Fibroblast of skin of left biceps (primary cell): ENCODE results near the gene ZNF84.

ENCODE experiments used
- DNase-seq, 2 experiments: peaks; one replicate each; pipeline ENCODE4 v3.0.0-alpha.2; 2013; ENCODE audit warnings: low read depth in 2 of 2

The ZNF84 gene

DNA sequence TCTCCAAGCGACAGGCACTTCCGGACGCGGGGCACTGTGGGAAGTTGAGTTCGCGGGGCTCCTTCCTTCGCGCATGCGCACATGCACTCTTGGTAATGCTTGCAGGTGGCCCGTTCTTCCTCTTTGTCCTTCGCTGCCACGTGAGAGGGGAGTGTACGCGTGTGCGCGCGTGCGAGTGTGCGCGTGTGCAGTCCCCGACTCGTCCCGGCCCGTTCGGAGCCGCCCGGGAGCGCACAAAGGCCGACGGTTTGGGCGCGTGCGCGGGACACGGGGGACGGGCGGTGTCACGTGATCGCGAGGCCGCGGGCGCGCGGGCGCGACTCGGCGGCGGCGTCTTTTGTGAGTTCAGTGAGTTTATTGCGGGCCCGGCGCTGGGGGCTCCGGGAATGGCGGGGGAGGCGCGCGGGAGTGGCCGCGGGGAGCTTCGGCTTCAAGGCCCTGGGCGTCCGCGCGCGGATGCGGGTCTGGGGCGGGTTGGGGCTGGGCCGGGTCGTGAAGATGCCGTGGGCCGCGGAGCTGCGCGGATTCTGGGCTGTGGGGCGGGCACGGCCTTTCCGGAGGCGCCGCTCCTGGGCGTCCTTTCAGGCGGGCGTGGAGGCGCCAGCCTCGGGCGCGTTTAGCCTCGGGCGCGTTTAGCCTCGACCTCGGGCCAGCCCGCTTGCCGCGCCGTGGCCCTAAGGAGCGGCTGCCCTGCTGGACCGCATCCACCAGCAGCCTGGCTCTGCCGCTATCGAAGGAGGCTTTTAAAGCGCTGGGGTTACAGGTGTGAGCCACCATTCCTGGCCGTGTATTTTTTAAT lies at the start of gene ZNF84:
TSS of gene ZNF84 (plus strand) at position 303 of the 799 bp plus-strand sequence. CDS start 3,959 bp downstream, outside the sequence.
- DNase-seq, result peak; percentile 97 to 98

DNA sequence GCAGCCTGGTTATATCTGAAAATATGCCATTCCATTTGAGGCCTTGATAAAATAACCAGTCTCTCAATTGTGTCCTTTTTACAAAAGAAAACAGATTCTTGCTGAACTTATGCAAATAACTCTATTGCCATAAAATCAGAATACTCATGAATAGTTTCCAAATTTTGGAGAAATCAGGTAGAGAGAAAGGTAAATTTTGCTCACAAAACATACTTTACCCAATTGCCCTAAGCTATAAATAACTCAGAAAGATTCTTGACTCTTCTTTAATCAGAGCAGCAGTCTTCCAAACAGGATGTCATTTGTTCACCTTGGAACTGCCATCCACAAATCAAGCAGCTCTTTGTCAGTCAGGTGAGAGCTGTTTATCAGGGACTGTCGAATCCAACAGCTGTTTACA lies 38.6 kb upstream of the ZNF84 start:
- DNase-seq, result no peak

DNA sequence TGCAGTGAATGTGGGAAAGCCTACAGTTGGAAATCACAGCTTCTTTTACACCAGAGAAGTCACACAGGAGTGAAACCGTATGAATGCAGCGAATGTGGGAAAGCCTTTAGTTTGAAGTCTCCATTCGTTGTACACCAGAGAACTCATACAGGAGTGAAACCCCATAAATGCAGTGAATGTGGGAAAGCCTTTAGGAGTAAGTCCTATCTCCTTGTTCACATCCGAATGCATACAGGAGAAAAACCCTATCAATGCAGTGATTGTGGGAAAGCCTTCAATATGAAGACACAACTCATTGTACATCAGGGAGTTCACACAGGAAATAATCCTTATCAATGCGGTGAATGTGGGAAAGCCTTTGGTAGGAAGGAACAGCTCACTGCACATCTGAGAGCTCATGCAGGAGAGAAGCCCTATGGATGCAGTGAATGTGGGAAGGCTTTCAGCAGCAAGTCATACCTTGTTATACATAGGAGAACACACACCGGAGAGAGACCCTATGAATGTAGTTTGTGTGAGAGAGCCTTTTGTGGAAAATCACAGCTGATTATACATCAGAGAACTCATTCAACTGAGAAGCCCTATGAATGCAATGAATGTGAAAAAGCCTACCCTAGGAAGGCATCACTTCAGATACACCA lies 26.5 kb upstream of the ZNF84 start:
- DNase-seq, result no peak

DNA sequence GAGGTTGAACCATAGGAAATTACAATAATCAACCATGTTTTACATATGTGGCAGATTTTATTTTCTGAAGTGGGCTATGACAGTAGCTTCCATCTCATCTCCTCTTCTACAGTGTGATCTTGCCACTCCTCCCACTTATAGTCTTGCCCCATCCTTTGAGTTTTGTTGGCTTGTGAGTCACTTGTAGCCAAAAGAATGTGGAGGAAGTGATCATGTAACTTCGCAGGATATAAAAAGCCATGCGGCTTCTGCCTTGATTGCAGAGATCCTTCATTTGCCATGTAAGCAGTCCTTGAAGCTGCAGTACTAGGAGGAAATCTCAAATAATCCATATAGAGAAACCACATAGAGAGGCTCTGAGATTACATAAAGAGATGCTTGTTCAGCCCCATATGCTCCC lies 13.7 kb upstream of the ZNF84 start:
- DNase-seq, result no peak

DNA sequence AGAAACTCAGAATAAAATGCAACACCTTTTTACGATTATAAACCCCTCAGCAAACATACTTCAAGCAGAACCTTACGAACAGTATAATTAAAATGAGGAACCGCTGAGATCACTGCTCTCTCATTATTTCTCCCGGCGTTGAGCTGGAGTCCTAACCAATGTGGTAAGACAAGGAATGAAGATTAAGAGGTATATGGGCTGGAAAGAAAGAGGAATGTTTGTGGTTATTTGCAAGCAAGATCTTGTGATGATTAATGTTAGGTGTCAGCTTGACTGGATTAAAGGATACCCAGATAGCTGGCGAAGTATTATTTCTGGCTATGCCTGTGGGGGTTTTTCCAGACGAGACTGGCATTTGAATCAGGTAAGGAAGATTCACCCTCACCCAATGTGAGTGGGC lies 10.3 kb upstream of the ZNF84 start:
- no peak for DNase-seq

DNA sequence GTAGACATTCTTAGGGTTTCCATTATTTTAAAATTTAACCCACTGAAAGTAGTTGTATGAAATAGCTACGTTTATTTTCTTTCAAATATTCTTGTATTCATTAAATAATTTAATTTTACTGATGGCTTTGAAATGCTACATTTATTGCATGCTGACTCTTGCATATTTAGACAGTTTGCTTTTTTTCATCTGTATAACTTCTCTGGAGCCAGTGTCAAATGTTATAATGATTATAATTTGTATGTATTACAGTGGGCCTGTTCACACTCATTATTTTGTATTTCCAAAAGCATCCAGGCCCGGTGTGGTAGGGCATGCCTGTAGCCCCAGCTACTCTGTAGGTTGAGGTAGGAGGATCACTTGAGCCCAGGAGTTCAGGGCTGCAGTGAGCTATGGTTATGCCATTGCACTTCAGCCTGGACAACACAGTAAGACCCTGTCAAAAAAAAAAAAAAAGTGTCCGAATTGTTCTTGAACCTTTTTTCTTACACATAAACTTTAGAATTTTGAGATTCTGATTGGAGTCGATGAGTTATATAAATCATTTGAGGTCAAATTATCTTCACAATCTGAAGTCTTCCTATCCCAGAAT lies 905 bp downstream of the ZNF84 start:
- DNase-seq, result no peak

DNA sequence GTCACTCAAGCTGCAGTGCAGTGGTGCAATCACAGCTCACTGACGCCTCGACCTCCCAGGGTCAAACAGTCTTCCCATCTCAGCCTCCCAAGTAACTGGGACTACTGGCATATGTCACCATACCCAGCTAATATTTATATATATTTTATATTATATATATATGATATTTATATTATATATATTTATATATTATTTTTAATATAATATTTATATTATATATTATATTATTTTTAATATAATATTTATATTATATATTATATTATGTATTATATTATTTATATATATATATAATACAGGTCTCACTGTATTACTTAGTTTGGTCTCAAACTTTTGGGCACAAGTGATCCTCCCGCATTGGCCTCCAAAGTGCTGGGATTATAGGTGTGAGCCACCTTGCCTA lies 9.4 kb downstream of the ZNF84 start:
- no peak for DNase-seq

DNA sequence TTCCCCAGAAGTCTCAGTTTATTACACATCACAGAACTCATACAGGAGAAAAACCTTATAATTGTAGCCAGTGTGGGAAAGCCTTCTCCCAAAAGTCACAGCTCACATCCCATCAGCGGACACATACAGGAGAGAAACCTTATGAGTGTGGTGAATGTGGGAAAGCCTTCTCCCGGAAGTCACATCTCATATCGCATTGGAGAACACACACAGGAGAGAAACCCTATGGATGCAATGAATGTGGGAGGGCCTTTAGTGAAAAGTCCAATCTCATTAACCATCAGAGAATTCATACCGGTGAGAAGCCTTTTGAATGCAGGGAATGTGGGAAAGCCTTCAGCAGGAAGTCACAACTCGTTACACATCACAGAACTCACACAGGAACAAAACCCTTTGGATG lies 20.1 kb downstream of the ZNF84 start:
- DNase-seq, result no peak

DNA sequence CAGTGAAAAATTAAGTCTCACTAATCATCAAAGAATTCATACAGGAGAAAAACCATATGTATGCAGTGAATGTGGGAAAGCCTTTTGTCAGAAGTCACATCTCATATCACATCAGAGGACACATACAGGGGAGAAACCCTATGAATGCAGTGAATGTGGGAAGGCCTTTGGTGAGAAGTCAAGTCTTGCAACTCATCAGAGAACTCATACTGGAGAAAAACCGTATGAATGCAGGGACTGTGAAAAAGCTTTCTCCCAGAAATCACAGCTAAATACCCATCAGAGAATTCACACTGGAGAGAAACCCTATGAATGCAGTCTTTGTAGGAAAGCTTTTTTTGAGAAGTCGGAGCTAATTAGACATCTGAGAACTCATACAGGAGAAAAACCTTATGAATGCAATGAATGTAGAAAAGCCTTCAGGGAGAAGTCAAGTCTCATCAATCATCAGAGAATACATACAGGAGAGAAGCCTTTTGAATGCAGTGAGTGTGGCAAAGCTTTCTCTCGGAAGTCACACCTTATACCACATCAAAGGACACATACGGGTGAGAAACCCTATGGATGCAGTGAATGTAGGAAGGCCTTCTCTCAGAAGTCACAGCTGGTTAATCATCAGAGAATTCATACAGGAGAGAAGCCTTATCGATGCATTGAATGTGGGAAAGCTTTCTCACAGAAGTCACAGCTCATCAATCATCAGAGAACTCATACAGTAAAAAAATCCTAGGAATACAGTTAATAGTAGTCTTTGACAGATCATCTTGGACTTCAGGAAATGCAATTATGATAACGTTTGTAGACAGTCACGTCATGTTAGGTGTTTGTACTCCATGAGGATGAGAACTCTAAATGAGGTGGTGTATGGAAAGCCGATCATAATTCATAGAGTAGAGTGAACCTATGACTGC lies 21.1 kb downstream of the ZNF84 start:
- DNase-seq, result no peak

DNA sequence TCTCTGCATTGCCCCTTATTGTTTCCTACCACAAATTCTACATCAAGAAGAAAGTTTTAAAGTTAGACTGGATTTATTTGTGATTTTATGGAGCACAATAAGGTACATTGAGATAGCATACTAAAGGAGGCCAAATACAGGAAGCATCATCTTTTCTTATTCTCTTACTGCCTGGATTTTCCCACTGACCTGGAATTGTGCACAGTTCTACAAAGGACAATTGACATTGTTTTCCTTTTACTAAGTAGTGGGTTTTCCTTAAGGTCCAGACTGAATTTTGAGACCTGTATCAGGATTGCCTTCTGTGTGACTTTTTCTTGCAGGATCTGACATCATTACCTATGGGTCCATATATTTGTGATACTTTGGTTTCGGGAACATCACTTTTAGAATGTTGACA lies 24.6 kb downstream of the ZNF84 start:
- DNase-seq, result no peak

DNA sequence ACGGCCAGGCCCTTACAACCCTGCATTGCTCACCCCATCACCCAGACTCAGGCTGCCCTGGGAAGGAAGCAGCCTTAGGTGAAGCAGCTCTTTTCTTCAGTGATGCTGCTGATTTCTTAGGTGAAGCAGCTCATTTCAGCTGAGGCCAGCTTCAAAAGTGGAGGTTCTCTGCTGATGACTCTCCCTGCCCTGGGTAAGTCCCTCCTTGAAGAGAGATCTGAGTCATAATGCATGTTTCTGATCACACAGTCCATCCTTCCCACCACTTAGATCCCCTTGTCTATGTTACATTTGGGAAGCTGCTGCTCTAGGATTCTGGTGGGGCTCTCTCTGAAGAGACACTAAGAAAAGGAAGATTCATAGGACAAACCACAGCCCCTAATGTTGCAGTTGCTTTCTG lies 26.2 kb downstream of the ZNF84 start:
- DNase-seq, result no peak

DNA sequence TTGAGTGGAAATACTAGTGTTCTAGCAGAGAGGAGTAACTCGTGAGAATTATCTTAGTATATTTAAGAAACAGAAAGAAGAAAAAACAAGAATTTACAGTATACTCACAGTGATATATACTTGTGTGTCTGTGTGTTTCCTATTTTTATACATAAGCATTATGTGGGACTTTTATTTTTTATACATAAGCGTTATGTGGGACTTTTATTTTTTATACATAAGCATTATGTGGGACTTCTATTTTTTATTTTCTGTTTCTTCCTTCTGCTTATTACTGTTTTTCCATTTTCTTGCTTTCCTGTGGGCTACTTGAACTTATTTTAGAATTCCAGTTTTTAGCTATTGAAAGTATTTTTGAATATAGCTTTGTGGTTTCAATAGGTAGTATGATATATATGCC lies 36.5 kb downstream of the ZNF84 start:
- DNase-seq, result no peak

DNA sequence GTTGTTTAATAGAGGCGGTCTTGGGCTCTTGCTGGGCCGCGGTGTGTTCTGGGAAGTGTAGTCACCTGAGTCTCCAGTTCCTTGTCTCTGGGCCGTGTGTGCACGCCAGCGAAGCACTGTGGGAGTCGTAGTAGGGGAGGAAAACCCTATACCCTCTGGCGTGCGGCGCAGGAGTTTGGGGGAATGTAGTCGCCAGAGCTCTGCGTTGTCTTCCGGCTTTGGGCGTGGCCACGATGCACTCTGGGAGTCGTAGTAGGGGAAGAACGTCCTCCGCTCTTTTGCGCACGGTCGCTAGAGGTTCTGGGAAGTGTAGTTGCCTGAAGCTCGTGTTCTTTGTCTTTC lies 42.7 kb downstream of the ZNF84 start:
- DNase-seq, result peak; percentile 99

DNA sequence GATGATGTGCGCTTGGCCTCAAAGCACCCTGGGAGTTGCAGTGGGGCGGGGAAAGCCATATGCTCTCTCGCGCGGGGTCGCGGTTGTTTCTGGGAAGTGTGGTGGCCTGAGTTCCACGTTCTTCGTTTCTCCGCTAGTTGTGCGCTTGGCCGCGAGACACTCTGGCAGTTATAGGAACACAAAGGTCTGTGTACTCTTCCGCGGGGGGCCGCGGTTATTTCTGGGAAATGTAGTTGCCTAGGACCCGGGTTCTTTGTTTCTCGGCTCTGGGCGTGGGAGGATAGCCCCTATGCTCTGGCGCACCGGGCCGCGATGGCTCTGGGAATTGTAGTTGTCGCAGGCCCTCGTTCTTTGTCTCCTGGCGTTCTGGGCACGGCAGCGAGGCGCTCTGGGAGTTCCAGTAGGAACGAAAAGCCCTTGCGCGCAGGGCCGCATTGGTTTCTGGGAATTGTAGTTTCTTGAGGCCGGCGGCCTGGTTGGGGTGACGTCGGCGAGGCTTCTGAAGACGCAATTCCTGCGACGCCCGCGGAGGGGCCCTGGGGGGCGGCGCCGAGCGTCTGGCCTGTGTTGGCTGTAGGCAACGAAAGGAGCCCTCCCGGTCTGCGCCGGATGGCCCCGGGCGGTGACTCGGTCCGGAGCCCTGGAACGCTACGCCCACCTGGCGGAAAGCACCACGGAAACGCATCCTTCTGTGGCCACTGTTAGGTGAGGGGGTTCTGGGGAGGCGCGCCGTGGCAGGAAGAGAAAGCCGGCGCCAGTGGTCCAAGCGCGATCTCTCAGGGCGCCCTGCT lies 43.3 kb downstream of the ZNF84 start, which contains the start of gene ZNF140:
TSS of gene ZNF140 (plus strand) at position 556 of the 791 bp plus-strand sequence. CDS start 398 bp downstream, outside the sequence.
- DNase-seq, result peak; percentile 94

DNA sequence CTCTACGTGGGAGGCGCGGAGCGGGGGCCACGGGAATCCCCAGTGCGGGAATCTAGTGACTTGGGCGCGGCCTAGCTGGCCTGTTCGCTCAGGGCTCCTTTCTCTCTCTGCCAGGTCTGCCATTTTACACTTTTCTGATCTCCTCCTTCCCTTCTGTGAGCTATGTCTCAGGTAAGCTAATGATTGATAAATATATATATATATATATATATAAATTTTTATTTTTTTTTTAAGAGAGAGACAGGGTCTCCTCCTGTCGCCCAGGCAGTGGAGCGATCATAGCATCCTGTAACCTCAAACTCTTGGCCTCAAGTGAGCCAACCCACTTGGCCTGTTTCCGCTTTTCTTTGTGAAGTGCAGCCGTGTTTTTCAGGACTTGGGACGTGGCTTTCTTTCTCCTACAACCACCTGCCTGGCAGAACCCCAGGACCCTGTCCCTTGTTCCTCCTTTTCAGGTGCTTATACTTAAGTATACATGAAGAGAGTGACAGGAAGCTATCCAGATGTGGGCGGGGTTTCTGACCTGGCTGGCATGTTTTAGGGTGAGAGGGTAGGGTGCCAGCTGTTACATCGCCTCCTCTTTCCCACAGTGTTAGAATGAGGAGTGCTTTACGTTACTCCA lies 44.0 kb downstream of the ZNF84 start:
- no peak for DNase-seq

DNA sequence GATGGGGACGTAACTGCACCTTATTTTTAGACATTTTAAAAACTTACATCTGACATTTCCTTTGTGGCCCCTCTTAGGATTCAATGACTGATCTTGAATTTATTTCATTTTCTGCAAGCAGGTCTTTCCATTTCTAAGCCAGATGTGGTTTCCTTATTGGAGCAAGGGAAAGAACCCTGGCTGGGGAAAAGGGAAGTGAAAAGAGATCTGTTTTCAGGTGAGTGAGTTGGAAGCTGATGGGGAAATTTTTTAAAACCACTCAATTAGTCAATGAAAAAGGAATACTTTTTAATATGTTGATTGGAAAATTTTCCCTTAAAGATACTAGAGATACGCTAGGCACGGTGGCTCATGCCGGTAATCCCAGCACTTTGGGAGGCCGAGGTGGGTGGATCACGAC lies 46.0 kb downstream of the ZNF84 start:
- no peak for DNase-seq

DNA sequence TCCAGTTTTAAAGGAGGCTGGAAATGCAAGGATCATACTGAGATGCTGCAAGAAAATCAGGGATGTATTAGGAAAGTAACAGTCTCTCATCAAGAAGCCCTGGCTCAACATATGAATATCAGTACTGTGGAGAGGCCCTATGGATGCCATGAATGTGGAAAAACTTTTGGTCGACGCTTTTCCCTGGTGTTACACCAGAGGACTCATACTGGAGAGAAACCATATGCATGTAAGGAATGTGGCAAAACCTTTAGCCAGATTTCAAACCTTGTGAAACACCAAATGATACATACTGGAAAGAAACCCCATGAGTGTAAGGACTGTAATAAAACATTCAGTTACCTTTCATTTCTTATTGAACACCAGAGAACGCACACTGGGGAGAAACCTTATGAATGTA lies 68.3 kb downstream of the ZNF84 start:
- DNase-seq, result no peak

DNA sequence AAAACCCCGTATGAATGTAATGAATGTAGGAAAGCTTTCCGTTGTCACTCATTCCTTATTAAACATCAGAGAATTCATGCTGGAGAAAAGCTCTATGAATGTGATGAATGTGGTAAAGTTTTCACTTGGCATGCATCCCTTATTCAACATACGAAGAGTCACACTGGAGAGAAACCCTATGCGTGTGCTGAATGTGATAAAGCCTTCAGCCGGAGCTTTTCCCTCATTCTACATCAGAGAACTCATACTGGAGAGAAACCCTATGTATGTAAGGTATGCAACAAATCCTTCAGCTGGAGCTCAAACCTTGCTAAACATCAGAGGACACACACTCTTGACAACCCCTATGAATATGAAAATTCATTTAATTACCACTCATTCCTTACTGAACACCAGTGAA lies 68.9 kb downstream of the ZNF84 start:
- no peak for DNase-seq

DNA sequence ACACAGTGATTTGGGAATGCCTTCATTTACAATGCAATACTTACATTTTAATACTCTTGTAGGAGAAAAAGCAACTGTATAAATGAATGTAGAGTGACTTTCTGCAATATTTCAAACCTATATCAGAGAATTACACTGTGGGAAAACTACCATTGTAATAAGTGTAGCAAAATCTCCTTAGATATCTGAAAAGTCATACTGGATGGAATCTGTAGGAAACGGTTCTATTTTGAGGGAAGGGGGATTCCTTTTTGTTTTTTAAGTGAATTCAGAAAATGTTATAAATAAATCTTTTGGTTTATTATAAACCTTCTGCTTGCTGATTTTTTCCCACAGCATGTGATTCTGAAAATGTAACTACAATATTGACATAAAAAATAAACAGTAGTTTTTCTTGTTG lies 69.8 kb downstream of the ZNF84 start:
- no peak for DNase-seq

DNA sequence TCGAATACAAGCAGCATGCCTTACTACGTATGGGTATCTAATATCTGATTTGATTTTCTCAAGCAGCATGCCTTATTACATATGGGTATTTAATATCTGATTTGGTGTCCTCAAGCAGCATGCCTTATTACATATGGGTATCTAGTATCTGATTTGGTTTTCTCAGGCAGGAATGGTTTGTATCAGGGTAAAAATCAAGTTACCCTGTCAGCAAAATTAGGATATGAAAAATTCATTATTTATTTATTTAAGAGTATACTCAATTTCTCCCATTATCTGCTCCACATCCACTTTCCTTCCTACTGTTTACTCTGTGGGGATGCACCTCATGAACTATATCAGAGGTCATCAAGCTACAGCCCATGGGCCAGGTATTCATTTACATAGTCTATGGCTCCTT lies 70.8 kb downstream of the ZNF84 start:
- no peak for DNase-seq
